Measurements from ENCODE around the gene KDM3B.
"Not testable (repeated sequence)": the region's sequence is repeated elsewhere in the genome, so short reads cannot be mapped to it uniquely, and the experiment has no call there.

KDM3B gene

GRCh38 chr5:138466900-138467710 lies 114.6 kb downstream of the KDM3B start:
- DNase-seq (ENCODE audit: insufficient read length, low spot score) = no peak

GRCh38 chr5:138467711-138468132 lies 115.2 kb downstream of the KDM3B start:
- no peak for FAIRE-seq
- DNase-seq (ENCODE audit: insufficient read length, low spot score) = no peak
- TF ChIP-seq POLR2A (IDR thresholded peaks at IDR 0.05; ENCODE audit: low read depth, low read length) = no peak

More at GRCh38 chr5:138466900-138467710, 114.6 kb downstream of the KDM3B start:
- FAIRE-seq = no peak
- no peak for TF ChIP-seq POLR2A (IDR thresholded peaks at IDR 0.05; ENCODE audit: low read depth, low read length)

- TF ChIP-seq POLR2A (IDR thresholded peaks at IDR 0.05; ENCODE audit: low read depth, low read length) = no peak
- FAIRE-seq = no peak
- DNase-seq (ENCODE audit: insufficient read length, low spot score) = no peak
Observed at GRCh38 chr5:138468133-138468965, 115.9 kb downstream of the KDM3B start.

- FAIRE-seq = no peak
- no peak for DNase-seq (ENCODE audit: insufficient read length, low spot score)
- TF ChIP-seq POLR2A (IDR thresholded peaks at IDR 0.05; ENCODE audit: low read depth, low read length) = no peak
Observed at GRCh38 chr5:138468966-138469539, 116.6 kb downstream of the KDM3B start.

- TF ChIP-seq POLR2A (IDR thresholded peaks at IDR 0.05; ENCODE audit: low read depth, low read length) = no peak
- FAIRE-seq (no peak), DNase-seq (ENCODE audit: insufficient read length, low spot score) (no peak)
Observed at GRCh38 chr5:138469540-138470321, 117.2 kb downstream of the KDM3B start.

GRCh38 chr5:138470322-138471051 lies 118.0 kb downstream of the KDM3B start:
- FAIRE-seq (no peak), DNase-seq (ENCODE audit: insufficient read length, low spot score) (no peak)
- TF ChIP-seq POLR2A (IDR thresholded peaks at IDR 0.05; ENCODE audit: low read depth, low read length) = no peak

- TF ChIP-seq POLR2A (IDR thresholded peaks at IDR 0.05; ENCODE audit: low read depth, low read length) = no peak
- FAIRE-seq (no peak), DNase-seq (ENCODE audit: insufficient read length, low spot score) (no peak)
Observed at GRCh38 chr5:138471052-138471361, 118.5 kb downstream of the KDM3B start.

GRCh38 chr5:138472353-138472752 lies 119.9 kb downstream of the KDM3B start:
- TF ChIP-seq POLR2A (IDR thresholded peaks at IDR 0.05; ENCODE audit: low read depth, low read length) = no peak
- no peak for DNase-seq (ENCODE audit: insufficient read length, low spot score)
- FAIRE-seq = no peak

- DNase-seq (ENCODE audit: insufficient read length, low spot score); FAIRE-seq: not testable (repeated sequence)
Observed at GRCh38 chr5:138473151-138473550, 120.7 kb downstream of the KDM3B start.

- TF ChIP-seq POLR2A (IDR thresholded peaks at IDR 0.05; ENCODE audit: low read depth, low read length) = no peak
- no peak for FAIRE-seq
- DNase-seq (ENCODE audit: insufficient read length, low spot score) = no peak
Observed at GRCh38 chr5:138476918-138477317, 124.4 kb downstream of the KDM3B start.

- FAIRE-seq (no peak), DNase-seq (ENCODE audit: insufficient read length, low spot score) (no peak)
- no peak for TF ChIP-seq POLR2A (IDR thresholded peaks at IDR 0.05; ENCODE audit: low read depth, low read length)
Observed at GRCh38 chr5:138482638-138483037, 130.2 kb downstream of the KDM3B start.
